CD14-positive monocyte (primary cell): ENCODE data around the gene TBXAS1. TPM values are rescaled to one million over a fixed set of nuclear protein-coding genes. Genes with fewer than 3 reads are reported as not detected.

ENCODE experiments used
- DNase-seq, 3 donors: peaks; one replicate each; pipeline ENCODE4 v3.0.0-alpha.2; 2011 to 2022
- H2AFZ ChIP-seq: 2 replicates; pipeline ENCODE4 v1.6.0; 2012; ENCODE audit warnings: mild to moderate bottlenecking, low read depth, low read length, inconsistent platforms; ENCODE audit not compliant: insufficient read depth, poor library complexity, severe bottlenecking
- H3K27ac ChIP-seq, 2 donors: 1 replicate in 1 of 2; 2 replicates in 1 of 2; pipeline ENCODE4 v1.5.1; 2012 to 2013; ENCODE audit warnings: low read length in 2 of 2, control low read depth in 1 of 2, inconsistent platforms in 1 of 2, low read depth in 1 of 2, mild to moderate bottlenecking in 1 of 2
- H3K27me3 ChIP-seq, 2 donors: one replicate each; pipeline versions ENCODE4 v1.6.0 to v1.6.1; 2011 to 2013; ENCODE audit warnings: low read length in 2 of 2; ENCODE audit not compliant: control insufficient read depth in 2 of 2, insufficient read depth in 2 of 2
- H3K36me3 ChIP-seq, 2 donors: replicated peaks in 1 of 2; 1 replicate in 1 of 2; 2 replicates in 1 of 2; pipeline versions ENCODE4 v1.5.1 to v1.6.1; 2012 to 2013; ENCODE audit warnings: low read length in 2 of 2, control low read depth in 1 of 2, inconsistent platforms in 1 of 2, mild to moderate bottlenecking in 1 of 2; ENCODE audit not compliant: insufficient read depth in 2 of 2, control insufficient read depth in 1 of 2
- H3K4me1 ChIP-seq, 2 donors: 1 replicate in 1 of 2; 2 replicates in 1 of 2; pipeline versions ENCODE4 v1.5.1 to v1.6.1; 2012 to 2013; ENCODE audit warnings: low read length in 2 of 2, control low read depth in 1 of 2, inconsistent platforms in 1 of 2, mild to moderate bottlenecking in 1 of 2, moderate library complexity in 1 of 2; ENCODE audit not compliant: insufficient read depth in 2 of 2, control insufficient read depth in 1 of 2
- H3K4me2 ChIP-seq: replicated peaks from 2 replicates; pipeline ENCODE3; 2012; ENCODE audit warnings: low read length, moderate library complexity, mild to moderate bottlenecking; ENCODE audit not compliant: poor library complexity, severe bottlenecking; ENCODE audit errors: extremely low read depth
- H3K4me3 ChIP-seq, 3 experiments: fragments of 200-600 bp in 1 of 3; sonication (generic) in 1 of 3; replicated peaks in 1 of 3; 1 replicate in 2 of 3; 2 replicates in 1 of 3; pipeline ENCODE4 v1.5.1; 2011 to 2013; ENCODE audit warnings: low read length in 3 of 3, mild to moderate bottlenecking in 3 of 3, control low read depth in 2 of 3, low read depth in 2 of 3, inconsistent platforms in 1 of 3, moderate library complexity in 1 of 3
- H3K79me2 ChIP-seq: 2 replicates; pipeline ENCODE4 v1.6.0; 2012; ENCODE audit warnings: mild to moderate bottlenecking, control low read depth, inconsistent platforms, low read length, moderate library complexity; ENCODE audit not compliant: insufficient read depth
- H3K9ac ChIP-seq: 2 replicates; pipeline ENCODE4 v1.6.0; 2017; ENCODE audit warnings: low read length, mild to moderate bottlenecking; ENCODE audit not compliant: insufficient read depth, poor library complexity, severe bottlenecking
- H3K9me3 ChIP-seq, 2 donors: replicated peaks in 1 of 2; 1 replicate in 1 of 2; 2 replicates in 1 of 2; pipeline versions ENCODE4 v1.5.1 to v1.6.1; 2012 to 2013; ENCODE audit warnings: low read length in 2 of 2, control low read depth in 1 of 2; ENCODE audit not compliant: control insufficient read depth in 1 of 2, insufficient read depth in 1 of 2
- H4K20me1 ChIP-seq: 2 replicates; pipeline ENCODE4 v1.6.0; 2012; ENCODE audit warnings: mild to moderate bottlenecking, low read length, control low read depth, moderate library complexity; ENCODE audit not compliant: insufficient read depth
- H3K27ac Mint-ChIP-seq, 7 donors: one replicate each; pipeline ENCODE4 v1.8.0; 2020; ENCODE audit warnings: mild to moderate bottlenecking in 7 of 7, mixed read lengths in 7 of 7, moderate library complexity in 6 of 7, inconsistent platforms in 2 of 7
- H3K27me3 Mint-ChIP-seq, 3 donors: one replicate each; pipeline ENCODE4 v1.8.0; 2021 to 2022; ENCODE audit warnings: low read depth in 3 of 3, mild to moderate bottlenecking in 3 of 3, mixed read lengths in 3 of 3, moderate library complexity in 3 of 3, inconsistent platforms in 1 of 3
- H3K36me3 Mint-ChIP-seq, 2 donors: one replicate each; pipeline ENCODE4 v1.8.0; 2020; ENCODE audit warnings: mixed read lengths in 2 of 2, inconsistent platforms in 1 of 2, mild to moderate bottlenecking in 1 of 2
- H3K4me1 Mint-ChIP-seq: one replicate; pipeline ENCODE4 v1.8.0; 2020; ENCODE audit warnings: mild to moderate bottlenecking, mixed read lengths
- H3K4me3 Mint-ChIP-seq, 2 donors: one replicate each; pipeline ENCODE4 v1.8.0; 2020; ENCODE audit warnings: mild to moderate bottlenecking in 2 of 2, mixed read lengths in 2 of 2, moderate library complexity in 1 of 2
- H3K9me3 Mint-ChIP-seq, 7 donors: one replicate each; pipeline ENCODE4 v1.8.0; 2020 to 2022; ENCODE audit warnings: mixed read lengths in 7 of 7, mild to moderate bottlenecking in 6 of 7, moderate library complexity in 6 of 7, inconsistent platforms in 2 of 7
- WGBS: methylation state at CpG from one replicate; pipeline ENCODE4 v1.1.5; 2013; ENCODE audit warnings: missing lambda C conversion rate; ENCODE audit not compliant: insufficient coverage; 5-methylcytosine and 5-hydroxymethylcytosine counted together
- intact Hi-C, 2 donors: fragments of 100-400 bp; cut with micrococcal nuclease; formaldehyde crosslinking; loops; one replicate each; pipeline versions ENCODE4 v1.15.0 to v1.15.1; 2023
- polyA plus RNA-seq, 3 donors: library from polyadenylated mRNA; depleted of rRNA in 1 of 3; unstranded in 2 of 3; stranded (reverse) in 1 of 3; fragments of 300-500 nt in 2 of 3; fragments of >200 nt in 1 of 3; fragmentation: Illumina TruSeq in 2 of 3; gene quantifications; 1 replicate in 2 of 3; 2 replicates in 1 of 3; pipeline ENCODE4 v1.2.3, GENCODE V29; 2012 to 2021
- TF ChIP-seq, protein P1 (sequence below): fragments of 200-600 bp; IDR thresholded peaks from one replicate; pipeline ENCODE4 v1.8.0; 2022; ENCODE audit warnings: antibody characterized with exemption, mild to moderate bottlenecking

The TBXAS1 gene
- polyA plus RNA-seq, 3 donors, result 289 to 335 (median 298) TPM

DNA sequence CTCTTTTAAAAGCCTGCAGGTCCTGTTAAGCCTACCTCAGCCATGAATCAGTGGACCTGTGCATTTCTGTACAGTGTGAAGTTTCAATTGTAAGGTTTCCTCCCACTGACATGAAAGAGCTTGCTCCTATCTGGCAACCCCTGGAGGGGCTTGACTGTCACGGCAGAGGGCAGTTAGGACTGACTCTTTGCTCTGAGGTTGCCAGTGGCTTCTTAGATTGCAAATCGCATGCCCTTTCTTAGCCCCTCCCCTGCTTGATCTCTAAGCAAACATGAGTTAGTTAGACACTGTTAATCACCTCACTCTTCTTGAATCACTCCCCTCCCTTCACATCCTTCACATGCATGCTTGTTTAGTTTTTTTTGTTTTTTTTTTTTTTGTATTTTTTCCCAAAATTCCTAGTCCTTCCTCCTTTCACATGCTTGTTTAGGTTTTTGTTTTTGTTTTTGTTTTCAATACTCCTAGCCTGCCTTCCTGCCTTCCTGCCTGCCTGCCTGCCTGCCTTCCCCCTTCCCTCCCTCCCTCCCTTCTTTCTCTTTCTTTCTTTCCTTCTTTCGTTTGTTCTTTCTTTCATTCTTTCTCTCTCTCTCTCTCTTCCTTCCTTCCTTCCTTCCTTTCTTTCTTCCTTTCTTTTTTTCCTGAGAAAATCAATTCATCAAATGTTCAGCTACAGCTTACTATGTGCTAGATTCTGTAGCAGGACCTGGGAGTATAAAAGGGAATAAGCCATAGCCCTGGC lies 45.2 kb upstream of the TBXAS1 start:
- peaks cover 13 to 20% (median 14%) of the 10 kb centered on the region in 3 donors for H3K27me3 Mint-ChIP-seq
- no peak overlapping the region for H3K4me2 ChIP-seq
- no peaks in the 10 kb centered on the region for H4K20me1 ChIP-seq

DNA sequence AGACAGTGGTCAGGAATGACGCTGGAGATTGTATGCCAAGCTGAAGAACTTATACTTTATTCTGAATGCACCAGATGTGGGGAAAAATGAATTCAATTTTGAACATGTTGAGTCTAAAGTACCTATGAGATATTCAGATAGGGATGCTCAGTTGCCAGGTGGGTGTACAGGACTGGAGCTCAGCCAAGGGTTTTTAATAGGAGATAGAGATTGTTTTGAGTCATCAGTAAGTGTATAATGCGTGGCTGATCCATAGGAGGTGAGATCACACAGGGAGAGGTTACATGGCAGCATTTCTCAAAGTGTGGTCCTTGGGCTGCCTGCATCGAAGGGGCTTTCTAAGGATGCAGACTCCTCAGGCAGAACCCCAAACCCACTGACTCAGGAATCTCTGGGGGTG lies 44.4 kb upstream of the TBXAS1 start:
- 100% methylated on average over 2 of the region's 3 CpGs for WGBS

More for the DNA sequence above, 45.2 kb upstream of the TBXAS1 start:
- no peak overlapping the region for H3K27ac ChIP-seq
- intact Hi-C loops, result no loop called here
- no peak overlapping the region for H3K9ac ChIP-seq
- no peak overlapping the region for H2AFZ ChIP-seq
- no peak for DNase-seq
- Mint-ChIP-seq H3K9me3 (peaks cover 0 to 9% (median 0%) of the 10 kb centered on the region in 7 donors), H3K27ac (no peak overlapping the region), H3K4me1 (peaks cover 6% of the 10 kb centered on the region), H3K36me3 (peaks cover 2 to 5% of the 10 kb centered on the region in 2 donors), H3K4me3 (no peak overlapping the region)
- TF ChIP-seq, protein P1, sequence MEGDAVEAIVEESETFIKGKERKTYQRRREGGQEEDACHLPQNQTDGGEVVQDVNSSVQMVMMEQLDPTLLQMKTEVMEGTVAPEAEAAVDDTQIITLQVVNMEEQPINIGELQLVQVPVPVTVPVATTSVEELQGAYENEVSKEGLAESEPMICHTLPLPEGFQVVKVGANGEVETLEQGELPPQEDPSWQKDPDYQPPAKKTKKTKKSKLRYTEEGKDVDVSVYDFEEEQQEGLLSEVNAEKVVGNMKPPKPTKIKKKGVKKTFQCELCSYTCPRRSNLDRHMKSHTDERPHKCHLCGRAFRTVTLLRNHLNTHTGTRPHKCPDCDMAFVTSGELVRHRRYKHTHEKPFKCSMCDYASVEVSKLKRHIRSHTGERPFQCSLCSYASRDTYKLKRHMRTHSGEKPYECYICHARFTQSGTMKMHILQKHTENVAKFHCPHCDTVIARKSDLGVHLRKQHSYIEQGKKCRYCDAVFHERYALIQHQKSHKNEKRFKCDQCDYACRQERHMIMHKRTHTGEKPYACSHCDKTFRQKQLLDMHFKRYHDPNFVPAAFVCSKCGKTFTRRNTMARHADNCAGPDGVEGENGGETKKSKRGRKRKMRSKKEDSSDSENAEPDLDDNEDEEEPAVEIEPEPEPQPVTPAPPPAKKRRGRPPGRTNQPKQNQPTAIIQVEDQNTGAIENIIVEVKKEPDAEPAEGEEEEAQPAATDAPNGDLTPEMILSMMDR, result no peak
- 60% methylated on average over 2 of the region's 3 CpGs for WGBS
- no peak overlapping the region for H3K4me3 ChIP-seq
- H3K79me2 ChIP-seq, result no peaks in the 10 kb centered on the region
- peaks cover 14 to 15% of the 10 kb centered on the region in 2 donors for H3K27me3 ChIP-seq
- no peaks in the 10 kb centered on the region for H3K36me3 ChIP-seq
- H3K9me3 ChIP-seq, result no peaks in the 10 kb centered on the region
- peaks cover 1 to 2% of the 10 kb centered on the region in 2 donors for H3K4me1 ChIP-seq

More for the DNA sequence above, 44.4 kb upstream of the TBXAS1 start:
- no peak overlapping the region for H3K9ac ChIP-seq
- DNase-seq, result no peak
- TF ChIP-seq, protein P1, result no peak
- no peaks in the 10 kb centered on the region for H3K36me3 ChIP-seq
- H3K4me3 ChIP-seq, result no peak overlapping the region
- H3K27ac Mint-ChIP-seq, result no peak overlapping the region
- H3K4me3 Mint-ChIP-seq, result no peak overlapping the region
- peaks cover 2% of the 10 kb centered on the region in 2 donors for H3K36me3 Mint-ChIP-seq
- no peaks in the 10 kb centered on the region for H3K79me2 ChIP-seq
- H3K4me2 ChIP-seq, result no peak overlapping the region
- no peak overlapping the region for H3K27ac ChIP-seq
- no peak overlapping the region for H2AFZ ChIP-seq
- H3K9me3 Mint-ChIP-seq, result peaks cover 0 to 5% (median 0%) of the 10 kb centered on the region in 7 donors
- peaks cover 5 to 7% of the 10 kb centered on the region in 2 donors for H3K27me3 ChIP-seq
- H3K27me3 Mint-ChIP-seq, result peaks cover 4 to 12% (median 6%) of the 10 kb centered on the region in 3 donors
- intact Hi-C loops, result no loop called here
- H4K20me1 ChIP-seq, result no peaks in the 10 kb centered on the region
- H3K4me1 ChIP-seq, result no peaks in the 10 kb centered on the region
- H3K9me3 ChIP-seq, result no peaks in the 10 kb centered on the region
- no peaks in the 10 kb centered on the region for H3K4me1 Mint-ChIP-seq
